IMR-90 (cell line): ENCODE results near the gene FAM20B. TPM values are rescaled to one million over a fixed set of nuclear protein-coding genes. Genes with fewer than 3 reads are reported as not detected.

Experiments
- ATAC-seq: fragments of 200-7000 bp; cut with Tn5 transposase; 2 replicates; pipeline ENCODE4 v1.9.1; 2020; ENCODE audit warnings: low read depth, mild to moderate bottlenecking, moderate library complexity
- BruUV-seq: library from RNA; stranded (reverse); fragments of 400-500 nt; replicated peaks from 2 replicates; lab custom pipeline; 2021; lab: Mats Ljungman, UMichigan
- CTCF ChIA-PET: fragments of 300-600 bp; formaldehyde crosslinking; extraction: SDS; loops from one replicate; lab custom pipeline; 2021; ENCODE audit warnings: antibody characterized with exemption; lab: Yijun Ruan, JAX
- POLR2A ChIA-PET: fragments of 300-600 bp; sonication (Branson Sonifier 250); formaldehyde crosslinking; loops from one replicate; lab custom pipeline; 2022; ENCODE audit warnings: antibody characterized with exemption; ENCODE audit not compliant: unreplicated experiment; lab: Charles Lee
- DNase-seq: peaks from one replicate; pipeline ENCODE4 v3.0.0; 2013
- H2AFZ ChIP-seq: replicated peaks from 2 replicates; pipeline ENCODE3; 2013; ENCODE audit warnings: low read length, mild to moderate bottlenecking; ENCODE audit not compliant: poor library complexity
- H2AK5ac ChIP-seq: 2 replicates; pipeline ENCODE4 v1.6.1; 2013; ENCODE audit warnings: low read depth, low read length, inconsistent platforms
- H2AK9ac ChIP-seq: replicated peaks from 2 replicates; pipeline ENCODE3; 2013; ENCODE audit warnings: mild to moderate bottlenecking, low read depth, low read length, moderate library complexity; ENCODE audit not compliant: poor library complexity
- H2BK120ac ChIP-seq: 2 replicates; pipeline ENCODE4 v1.6.1; 2013; ENCODE audit warnings: low read depth, low read length, inconsistent platforms
- H2BK15ac ChIP-seq: 3 replicates; pipeline ENCODE4 v1.6.1; 2013; ENCODE audit warnings: low read depth, low read length, inconsistent platforms
- H2BK20ac ChIP-seq: 2 replicates; pipeline ENCODE4 v1.6.1; 2013; ENCODE audit warnings: low read depth, mild to moderate bottlenecking, inconsistent platforms, low read length, moderate library complexity
- H2BK5ac ChIP-seq: 2 replicates; pipeline ENCODE4 v1.6.1; 2013; ENCODE audit warnings: mild to moderate bottlenecking, low read depth, low read length, inconsistent platforms; ENCODE audit not compliant: poor library complexity, severe bottlenecking
- H3K14ac ChIP-seq: replicated peaks from 2 replicates; pipeline ENCODE4 v1.6.1; 2013; ENCODE audit warnings: low read depth, low read length, inconsistent platforms
- H3K18ac ChIP-seq: 2 replicates; pipeline ENCODE4 v1.6.1; 2013; ENCODE audit warnings: low read depth, low read length, control low read depth
- H3K23ac ChIP-seq: 2 replicates; pipeline ENCODE4 v1.6.1; 2013; ENCODE audit warnings: low read depth, low read length, inconsistent platforms
- H3K27ac ChIP-seq: 2 replicates; pipeline ENCODE4 v1.5.1; 2013; ENCODE audit warnings: mild to moderate bottlenecking, control low read depth, low read length; ENCODE audit not compliant: insufficient read depth
- H3K27me3 ChIP-seq: 2 replicates; pipeline ENCODE4 v1.6.1; 2013; ENCODE audit warnings: low read length; ENCODE audit not compliant: control insufficient read depth, insufficient read depth
- H3K36me3 ChIP-seq: 2 replicates; pipeline ENCODE4 v1.6.1; 2013; ENCODE audit warnings: low read length, mixed read lengths; ENCODE audit not compliant: control insufficient read depth, insufficient read depth
- H3K4ac ChIP-seq: 2 replicates; pipeline ENCODE4 v1.6.1; 2013; ENCODE audit warnings: low read depth, low read length, inconsistent platforms
- H3K4me1 ChIP-seq: 2 replicates; pipeline ENCODE4 v1.6.1; 2013; ENCODE audit warnings: low read length, mixed read lengths; ENCODE audit not compliant: control insufficient read depth, insufficient read depth
- H3K4me2 ChIP-seq: 2 replicates; pipeline ENCODE4 v1.6.1; 2013; ENCODE audit warnings: low read depth, mild to moderate bottlenecking, control low read depth, low read length, moderate library complexity
- H3K4me3 ChIP-seq: 2 replicates; pipeline ENCODE4 v1.5.1; 2013; ENCODE audit warnings: low read depth, mild to moderate bottlenecking, control low read depth, low read length, moderate library complexity; ENCODE audit not compliant: insufficient read depth
- H3K56ac ChIP-seq: 2 replicates; pipeline ENCODE4 v1.6.1; 2013; ENCODE audit warnings: low read length, inconsistent platforms; ENCODE audit not compliant: insufficient read depth; ENCODE audit errors: extremely low read depth
- H3K79me1 ChIP-seq, 2 experiments: 2 replicates each; pipeline ENCODE4 v1.6.1; 2013; ENCODE audit warnings: low read length in 2 of 2, inconsistent platforms in 1 of 2, low read depth in 1 of 2
- H3K9ac ChIP-seq: 2 replicates; pipeline ENCODE4 v1.6.1; 2013; ENCODE audit warnings: low read depth, low read length, control low read depth
- H3K9me1 ChIP-seq: 2 replicates; pipeline ENCODE4 v1.6.1; 2013; ENCODE audit warnings: low read length, inconsistent platforms; ENCODE audit not compliant: insufficient read depth
- H3K9me3 ChIP-seq: 2 replicates; pipeline ENCODE4 v1.6.1; 2013; ENCODE audit warnings: low read length; ENCODE audit not compliant: control insufficient read depth, insufficient read depth
- H4K20me1 ChIP-seq: 2 replicates; pipeline ENCODE4 v1.6.1; 2013; ENCODE audit warnings: low read length, inconsistent platforms; ENCODE audit not compliant: insufficient read depth
- H4K5ac ChIP-seq: 2 replicates; pipeline ENCODE4 v1.6.1; 2013; ENCODE audit warnings: mild to moderate bottlenecking, low read depth, low read length, control low read depth
- H4K8ac ChIP-seq, 2 experiments: 2 replicates each; pipeline ENCODE4 v1.6.1; 2013; ENCODE audit warnings: low read depth in 2 of 2, low read length in 2 of 2, control low read depth in 1 of 2, inconsistent platforms in 1 of 2
- H4K91ac ChIP-seq: 2 replicates; pipeline ENCODE4 v1.6.1; 2013; ENCODE audit warnings: low read depth, low read length, inconsistent platforms; ENCODE audit not compliant: insufficient read depth
- BHLHE40 ChIP-seq: fragments of 150-350 bp; IDR thresholded peaks from 2 replicates; pipeline ENCODE4 v1.6.1; 2016; ENCODE audit warnings: mild to moderate bottlenecking, low read depth, low read length
- CHD1 ChIP-seq: IDR thresholded peaks from 2 replicates; pipeline ENCODE4 v1.6.1; 2012; ENCODE audit warnings: low read depth, low read length, improper control_type of control experiment
- MXI1 ChIP-seq: IDR thresholded peaks from 2 replicates; pipeline ENCODE4 v1.6.1; 2012; ENCODE audit warnings: low read depth, mild to moderate bottlenecking, low read length, moderate library complexity, borderline replicate concordance
- POLR2A ChIP-seq: IDR thresholded peaks from 2 replicates; pipeline ENCODE4 v1.6.1; 2012; ENCODE audit warnings: mild to moderate bottlenecking, low read depth, low read length
- RAD21 ChIP-seq: IDR thresholded peaks from 2 replicates; pipeline ENCODE4 v1.6.1; 2012; ENCODE audit warnings: low read length, improper control_type of control experiment
- SMC3 ChIP-seq: fragments of 150-350 bp; IDR thresholded peaks from 2 replicates; pipeline ENCODE4 v1.6.1; 2016; ENCODE audit warnings: low read depth, mild to moderate bottlenecking, antibody characterized with exemption, low read length, moderate library complexity
- WGBS, 2 experiments: methylation state at CpG; one replicate each; pipeline versions ENCODE4 v1.1.5 to v1.1.7; 2013; ENCODE audit warnings: missing lambda C conversion rate in 2 of 2; ENCODE audit not compliant: insufficient read length in 1 of 2; ENCODE audit errors: extremely low coverage in 2 of 2; 5-methylcytosine and 5-hydroxymethylcytosine counted together
- dilution Hi-C: fragments of 300-500 bp; cut with HindIII; formaldehyde crosslinking; loops from one replicate; pipeline ENCODE4 v1.14.3; 2018; ENCODE audit warnings: low sequenced_read_pairs; ENCODE audit not compliant: unreplicated experiment
- in situ Hi-C: fragments of 300-500 bp; cut with MboI; formaldehyde crosslinking; loops from 3 replicates; pipeline ENCODE4 v1.14.3; 2019; ENCODE audit warnings: low sequenced_read_pairs, inconsistent platforms, mixed read lengths
- intact Hi-C: fragments of 100-400 bp; cut with micrococcal nuclease; formaldehyde crosslinking; loops from 2 replicates; pipeline ENCODE4 v1.10.0; 2022
- polyA plus RNA-seq, 3 experiments: library from polyadenylated mRNA; depleted of rRNA; stranded (reverse); fragments of >200 nt; gene quantifications; 2 replicates each; pipeline ENCODE4 v1.2.3, GENCODE V29; 2012; ENCODE audit warnings: low replicate concordance in 1 of 3
- total RNA-seq: library from RNA; depleted of rRNA; stranded (reverse); fragments of >200 nt; gene quantifications from 2 replicates; pipeline ENCODE4 v1.2.3, GENCODE V29; 2012
- TF ChIP-seq, protein P1 (sequence below): fragments of 150-350 bp; IDR thresholded peaks from 2 replicates; pipeline ENCODE4 v1.6.1; 2017; ENCODE audit warnings: mild to moderate bottlenecking, antibody characterized with exemption, low read length, low read depth
- TF ChIP-seq, protein P2 (sequence below): fragments of 150-350 bp; IDR thresholded peaks from 2 replicates; pipeline ENCODE4 v1.6.1; 2016; ENCODE audit warnings: low read depth, mild to moderate bottlenecking, low read length, moderate library complexity, borderline replicate concordance

FAM20B gene
- total and polyA plus RNA-seq, 2 of the 4 experiments (the other 2 are of a cell fraction) = 17.1 to 38.4 TPM

- no peak overlapping the region for H4K5ac ChIP-seq
- H4K20me1 ChIP-seq = peaks cover 35% of the 10 kb centered on the region
- no peaks in the 10 kb centered on the region for H3K9me3 ChIP-seq
- peaks cover 31% of the 10 kb centered on the region for H3K36me3 ChIP-seq
- H3K56ac ChIP-seq = no peak overlapping the region
- no peak overlapping the region for H2BK5ac ChIP-seq
- CTCF ChIA-PET = no interaction called here
- peaks cover 45 to 80% of the 10 kb centered on the region in 2 experiments for H3K79me1 ChIP-seq
- peaks cover 10% of the 10 kb centered on the region for H3K4me1 ChIP-seq
- intact Hi-C loops = loop anchor here (1.0 kb wide), 1 partner anchor 23 kb away; no protein-coding TSS in a partner anchor
- H4K8ac ChIP-seq = no peak overlapping the region
- H2AFZ ChIP-seq = no peak overlapping the region
- POLR2A ChIA-PET = no interaction called here
- no peak for DNase-seq
- WGBS, 2 experiments = no CpG with 5 or more reads among the region's 1 CpG
- H3K4me3 ChIP-seq = no peak overlapping the region
- H2BK20ac ChIP-seq = no peak overlapping the region
- no peak overlapping the region for H3K4ac ChIP-seq
- H2AK9ac ChIP-seq = no peak overlapping the region
- no peak overlapping the region for H3K18ac ChIP-seq
- TF ChIP-seq POLR2A (no peak), BHLHE40 (no peak), MXI1 (no peak), CHD1 (no peak), RAD21 (no peak), SMC3 (no peak)
- TF ChIP-seq, protein P1, sequence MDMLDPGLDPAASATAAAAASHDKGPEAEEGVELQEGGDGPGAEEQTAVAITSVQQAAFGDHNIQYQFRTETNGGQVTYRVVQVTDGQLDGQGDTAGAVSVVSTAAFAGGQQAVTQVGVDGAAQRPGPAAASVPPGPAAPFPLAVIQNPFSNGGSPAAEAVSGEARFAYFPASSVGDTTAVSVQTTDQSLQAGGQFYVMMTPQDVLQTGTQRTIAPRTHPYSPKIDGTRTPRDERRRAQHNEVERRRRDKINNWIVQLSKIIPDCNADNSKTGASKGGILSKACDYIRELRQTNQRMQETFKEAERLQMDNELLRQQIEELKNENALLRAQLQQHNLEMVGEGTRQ = no peak
- TF ChIP-seq, protein P2, sequence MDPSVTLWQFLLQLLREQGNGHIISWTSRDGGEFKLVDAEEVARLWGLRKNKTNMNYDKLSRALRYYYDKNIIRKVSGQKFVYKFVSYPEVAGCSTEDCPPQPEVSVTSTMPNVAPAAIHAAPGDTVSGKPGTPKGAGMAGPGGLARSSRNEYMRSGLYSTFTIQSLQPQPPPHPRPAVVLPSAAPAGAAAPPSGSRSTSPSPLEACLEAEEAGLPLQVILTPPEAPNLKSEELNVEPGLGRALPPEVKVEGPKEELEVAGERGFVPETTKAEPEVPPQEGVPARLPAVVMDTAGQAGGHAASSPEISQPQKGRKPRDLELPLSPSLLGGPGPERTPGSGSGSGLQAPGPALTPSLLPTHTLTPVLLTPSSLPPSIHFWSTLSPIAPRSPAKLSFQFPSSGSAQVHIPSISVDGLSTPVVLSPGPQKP = no peak
- H3K27me3 ChIP-seq = no peaks in the 10 kb centered on the region
- no peak overlapping the region for H2AK5ac ChIP-seq
- no peak overlapping the region for H3K4me2 ChIP-seq
- no peak overlapping the region for H3K14ac ChIP-seq
- no peak overlapping the region for H2BK120ac ChIP-seq
- H3K9me1 ChIP-seq = peaks cover 11% of the 10 kb centered on the region
- no peak overlapping the region for H3K9ac ChIP-seq
- no peak overlapping the region for H3K27ac ChIP-seq
- BruUV-seq = no TSS peak
- ATAC-seq = no peak
- no peak overlapping the region for H3K23ac ChIP-seq
- H4K91ac ChIP-seq = no peak overlapping the region
- H2BK15ac ChIP-seq = no peak overlapping the region
- in situ Hi-C loops = no loop called here
- dilution Hi-C loops = no loop called here
Observed at GRCh38 chr1:179103999-179104398, 78.3 kb downstream of the FAM20B start.
